Gastrocnemius medialis (tissue), 4 donors: ENCODE results near the gene RBM47.

Experiments
- POLR2A ChIP-seq, 2 donors: fragments of 450-650 bp; IDR thresholded peaks; one replicate each; pipeline ENCODE4 v1.6.1; 2017; ENCODE audit warnings: antibody characterized with exemption in 2 of 2, mild to moderate bottlenecking in 2 of 2, moderate library complexity in 2 of 2
- TF ChIP-seq, protein P1 (sequence below), 5 experiments: fragments of 450-650 bp in 3 of 5; fragments of 200-600 bp in 2 of 5; sonication (generic) in 2 of 5; IDR thresholded peaks in 4 of 5; conservative IDR thresholded peaks in 1 of 5; 1 replicate in 4 of 5; 2 replicates in 1 of 5; pipeline ENCODE4 v1.5.1; 2016 to 2019; ENCODE audit warnings: antibody characterized with exemption in 5 of 5, mild to moderate bottlenecking in 3 of 5, moderate library complexity in 3 of 5

DNA sequence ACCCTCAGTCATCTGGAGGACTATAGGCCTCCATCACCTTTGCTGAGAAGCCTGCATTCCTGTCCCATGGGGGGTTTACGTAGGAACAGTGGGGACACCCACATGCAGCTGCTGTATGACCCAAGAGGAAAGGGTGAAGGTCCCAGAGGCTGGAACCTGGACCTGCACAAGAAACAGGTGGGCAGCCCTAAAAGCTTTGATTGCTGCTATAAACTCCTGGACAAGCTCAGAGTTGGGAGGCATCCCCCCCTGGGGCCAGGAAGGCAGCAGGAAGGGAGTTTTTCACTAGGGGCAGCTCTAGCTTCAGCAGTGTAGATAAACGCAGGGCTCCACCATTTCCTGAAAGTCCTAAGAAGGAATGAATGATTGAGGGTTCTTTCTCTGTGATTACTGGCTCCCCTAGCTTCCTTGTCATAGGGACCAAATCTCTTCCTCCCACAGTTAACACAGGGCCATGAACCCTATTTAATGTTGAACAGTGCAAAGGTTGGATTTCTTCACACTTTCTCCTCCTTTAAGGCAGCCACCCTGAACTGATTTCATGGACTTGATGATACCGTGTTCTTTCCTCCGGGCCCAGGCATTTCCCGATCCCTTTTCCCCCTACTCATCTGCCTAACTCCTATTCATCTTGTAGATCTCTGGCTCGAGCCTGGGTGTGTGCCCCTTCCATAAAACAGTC lies 210.3 kb downstream of the RBM47 start:
- TF ChIP-seq, protein P1, sequence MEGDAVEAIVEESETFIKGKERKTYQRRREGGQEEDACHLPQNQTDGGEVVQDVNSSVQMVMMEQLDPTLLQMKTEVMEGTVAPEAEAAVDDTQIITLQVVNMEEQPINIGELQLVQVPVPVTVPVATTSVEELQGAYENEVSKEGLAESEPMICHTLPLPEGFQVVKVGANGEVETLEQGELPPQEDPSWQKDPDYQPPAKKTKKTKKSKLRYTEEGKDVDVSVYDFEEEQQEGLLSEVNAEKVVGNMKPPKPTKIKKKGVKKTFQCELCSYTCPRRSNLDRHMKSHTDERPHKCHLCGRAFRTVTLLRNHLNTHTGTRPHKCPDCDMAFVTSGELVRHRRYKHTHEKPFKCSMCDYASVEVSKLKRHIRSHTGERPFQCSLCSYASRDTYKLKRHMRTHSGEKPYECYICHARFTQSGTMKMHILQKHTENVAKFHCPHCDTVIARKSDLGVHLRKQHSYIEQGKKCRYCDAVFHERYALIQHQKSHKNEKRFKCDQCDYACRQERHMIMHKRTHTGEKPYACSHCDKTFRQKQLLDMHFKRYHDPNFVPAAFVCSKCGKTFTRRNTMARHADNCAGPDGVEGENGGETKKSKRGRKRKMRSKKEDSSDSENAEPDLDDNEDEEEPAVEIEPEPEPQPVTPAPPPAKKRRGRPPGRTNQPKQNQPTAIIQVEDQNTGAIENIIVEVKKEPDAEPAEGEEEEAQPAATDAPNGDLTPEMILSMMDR (IDR thresholded peaks at IDR 0.05 in 4 of 5, conservative IDR thresholded peaks at IDR 0.05 in 1 of 5) = no peak
- TF ChIP-seq POLR2A (IDR thresholded peaks at IDR 0.05) = no peak
